ENCODE results near the gene MEST. TPM values are rescaled to one million over a fixed set of nuclear protein-coding genes. Genes with fewer than 3 reads are reported as not detected.
"Not testable (repeated sequence)": the region's sequence is repeated elsewhere in the genome, so short reads cannot be mapped to it uniquely, and the experiment has no call there.

MEST gene
- total RNA-seq, 6 experiments from 2014 or later, result 23.4 to 46.9 (median 31.2) TPM

DNA sequence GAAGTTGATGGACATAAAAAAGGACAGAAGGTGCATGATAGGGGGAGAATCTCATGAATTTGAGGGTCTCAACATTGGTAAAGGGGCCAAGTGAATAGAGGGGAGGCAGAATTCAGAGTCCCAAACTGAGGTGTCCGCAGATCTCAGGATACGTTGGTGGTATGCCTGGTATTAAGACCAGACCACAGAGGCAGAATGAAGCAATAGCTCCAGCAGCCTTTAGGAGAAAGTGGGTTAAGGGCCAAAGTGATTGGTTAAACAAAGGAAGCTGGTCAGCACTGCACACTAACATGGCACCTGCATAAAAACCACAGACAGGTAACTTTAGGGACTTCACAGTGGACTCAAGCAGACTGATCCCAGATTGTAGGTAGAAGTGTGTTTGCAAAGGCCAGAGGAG, 37.5 kb downstream of the MEST start:
- H3K27me3 ChIP-seq, result no peaks in the 10 kb centered on the region
- TF ChIP-seq POLR2A (IDR thresholded peaks at IDR 0.05), result no peak
- TF ChIP-seq, protein P1, sequence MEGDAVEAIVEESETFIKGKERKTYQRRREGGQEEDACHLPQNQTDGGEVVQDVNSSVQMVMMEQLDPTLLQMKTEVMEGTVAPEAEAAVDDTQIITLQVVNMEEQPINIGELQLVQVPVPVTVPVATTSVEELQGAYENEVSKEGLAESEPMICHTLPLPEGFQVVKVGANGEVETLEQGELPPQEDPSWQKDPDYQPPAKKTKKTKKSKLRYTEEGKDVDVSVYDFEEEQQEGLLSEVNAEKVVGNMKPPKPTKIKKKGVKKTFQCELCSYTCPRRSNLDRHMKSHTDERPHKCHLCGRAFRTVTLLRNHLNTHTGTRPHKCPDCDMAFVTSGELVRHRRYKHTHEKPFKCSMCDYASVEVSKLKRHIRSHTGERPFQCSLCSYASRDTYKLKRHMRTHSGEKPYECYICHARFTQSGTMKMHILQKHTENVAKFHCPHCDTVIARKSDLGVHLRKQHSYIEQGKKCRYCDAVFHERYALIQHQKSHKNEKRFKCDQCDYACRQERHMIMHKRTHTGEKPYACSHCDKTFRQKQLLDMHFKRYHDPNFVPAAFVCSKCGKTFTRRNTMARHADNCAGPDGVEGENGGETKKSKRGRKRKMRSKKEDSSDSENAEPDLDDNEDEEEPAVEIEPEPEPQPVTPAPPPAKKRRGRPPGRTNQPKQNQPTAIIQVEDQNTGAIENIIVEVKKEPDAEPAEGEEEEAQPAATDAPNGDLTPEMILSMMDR (IDR thresholded peaks at IDR 0.05), result no peak
- H3K27ac ChIP-seq, result no peak overlapping the region
- H3K4me3 ChIP-seq, result no peak overlapping the region
- no peak for DNase-seq
- intact Hi-C loops (cut with DNase I), result no loop called here
- no peaks in the 10 kb centered on the region for H3K4me1 ChIP-seq
- ATAC-seq, result no peak
- H3K36me3 ChIP-seq, result no peaks in the 10 kb centered on the region
- WGBS (ENCODE audit: insufficient coverage, low coverage, low lambda C conversion rate, missing lambda C conversion rate), result 96% methylated on average over 2 of the region's 2 CpGs
- H3K9me3 ChIP-seq, result no peaks in the 10 kb centered on the region

- intact Hi-C loops (cut with DNase I); H3K4me1 ChIP-seq; DNase-seq; H3K9me3 ChIP-seq; H3K27ac ChIP-seq; H3K27me3 ChIP-seq; H3K4me3 ChIP-seq; H3K36me3 ChIP-seq: not testable (repeated sequence)
- 14% methylated on average over 2 of the region's 6 CpGs for WGBS (ENCODE audit: insufficient coverage, low coverage, low lambda C conversion rate, missing lambda C conversion rate)
- ATAC-seq, result peak; percentile 47 to 76 (median 62)
These were observed 46.0 kb downstream of the MEST start for GRCh38 chr7:130537894-130538293.

DNA sequence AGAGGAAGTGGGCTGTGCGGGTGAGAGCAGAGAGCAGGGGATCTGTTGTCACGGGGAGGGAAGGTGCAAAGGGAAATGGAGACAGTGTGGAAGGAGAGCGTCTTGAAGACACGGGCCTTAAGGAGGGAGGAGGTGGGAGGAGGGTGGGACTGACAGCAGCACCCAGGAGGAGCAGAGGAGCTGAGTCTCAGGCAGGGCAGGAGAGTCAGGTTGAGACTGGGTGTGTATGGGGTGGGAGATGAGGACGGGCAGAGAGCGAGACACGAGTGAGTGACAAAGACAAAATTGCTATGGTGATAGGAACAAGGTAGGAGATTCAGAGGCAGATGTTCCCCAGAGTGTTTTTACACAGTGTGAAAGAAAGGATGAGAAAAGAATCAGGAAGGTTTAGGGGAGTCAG, 49.4 kb downstream of the MEST start:
- intact Hi-C loops (cut with DNase I); H3K36me3 ChIP-seq: not testable (repeated sequence)
- 82% methylated on average over 7 of the region's 7 CpGs for WGBS (ENCODE audit: insufficient coverage, low coverage, low lambda C conversion rate, missing lambda C conversion rate)

GRCh38 chr7:130542297-130542696, 50.4 kb downstream of the MEST start:
- WGBS (ENCODE audit: insufficient coverage, low coverage, low lambda C conversion rate, missing lambda C conversion rate), result 69% methylated on average over 4 of the region's 4 CpGs
- H3K27ac ChIP-seq; H3K4me3 ChIP-seq; intact Hi-C loops (cut with DNase I); H3K36me3 ChIP-seq; H3K27me3 ChIP-seq; H3K9me3 ChIP-seq; DNase-seq; H3K4me1 ChIP-seq: not testable (repeated sequence)
- peak in 1 of 4 donors; percentile 58 for ATAC-seq

More for the DNA sequence above, 49.4 kb downstream of the MEST start:
- H3K27ac ChIP-seq, H3K9me3 ChIP-seq, H3K27me3 ChIP-seq, ATAC-seq, H3K4me3 ChIP-seq, DNase-seq, H3K4me1 ChIP-seq: not testable (repeated sequence)

GRCh38 chr7:130543487-130544010, 51.7 kb downstream of the MEST start:
- Histone ChIP-seq H3K36me3 (no peaks in the 10 kb centered on the region), H3K4me1 (no peaks in the 10 kb centered on the region), H3K9me3 (no peaks in the 10 kb centered on the region), H3K27ac (no peak overlapping the region), H3K27me3 (no peaks in the 10 kb centered on the region), H3K4me3 (no peak overlapping the region)
- DNase-seq (no peak), ATAC-seq (no peak)
- TF ChIP-seq, protein P1 (IDR thresholded peaks at IDR 0.05), result no peak
- no peak for TF ChIP-seq POLR2A (IDR thresholded peaks at IDR 0.05)
- intact Hi-C loops (cut with DNase I), result no loop called here
- 88% methylated on average over 2 of the region's 2 CpGs for WGBS (ENCODE audit: insufficient coverage, low coverage, low lambda C conversion rate, missing lambda C conversion rate)

- ATAC-seq, result no peak
- intact Hi-C loops (cut with DNase I), result no loop called here
- DNase-seq, result no peak
- TF ChIP-seq, protein P1 (IDR thresholded peaks at IDR 0.05), result no peak
- TF ChIP-seq POLR2A (IDR thresholded peaks at IDR 0.05), result no peak
- H3K9me3 ChIP-seq, result no peaks in the 10 kb centered on the region
- no peak overlapping the region for H3K27ac ChIP-seq
- H3K36me3 ChIP-seq, result no peaks in the 10 kb centered on the region
- no peaks in the 10 kb centered on the region for H3K27me3 ChIP-seq
- no peak overlapping the region for H3K4me3 ChIP-seq
- WGBS (ENCODE audit: insufficient coverage, low coverage, low lambda C conversion rate, missing lambda C conversion rate), result 100% methylated on average over 1 of the region's 1 CpG
- no peaks in the 10 kb centered on the region for H3K4me1 ChIP-seq
These were observed 52.5 kb downstream of the MEST start for GRCh38 chr7:130544356-130544755.

Data from right lobe of liver (tissue), 6 donors.